Renal pelvis (tissue), 4 donors: ENCODE measurements around the gene ASTN2. TPM values are rescaled to one million over a fixed set of nuclear protein-coding genes. Genes with fewer than 3 reads are reported as not detected.

Experiments
- DNase-seq: peaks from one replicate; pipeline ENCODE4 v3.0.0-alpha.2; 2013
- polyA plus RNA-seq, 3 donors: library from polyadenylated mRNA; unstranded; fragments of 120-200 nt; gene quantifications; one replicate each; pipeline ENCODE4 v1.2.1, GENCODE V29; 2013; ENCODE audit not compliant: insufficient read length in 3 of 3

Gene ASTN2
- polyA plus RNA-seq, 3 donors: 14.8 to 16.2 (median 15.9) TPM

DNA sequence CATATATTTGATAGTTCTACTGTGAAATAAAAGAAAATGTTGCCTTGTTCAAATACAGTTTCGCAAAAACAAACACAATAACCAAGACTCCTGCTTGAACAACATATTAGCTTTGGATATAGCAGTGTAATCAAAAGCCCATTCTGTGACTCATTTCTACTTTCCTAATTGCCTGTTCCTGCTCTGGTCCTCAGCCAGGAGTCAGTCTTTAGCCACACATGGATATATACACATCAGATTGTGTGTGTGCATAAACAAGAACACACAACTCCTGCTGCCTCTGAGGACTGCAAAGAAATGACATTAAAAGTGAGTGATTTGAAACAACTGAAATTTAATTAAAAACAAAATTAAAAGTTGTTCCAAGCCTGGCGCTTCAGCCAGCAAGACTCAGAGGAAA is 393.0 kb downstream of the ASTN2 start:
- no peak for DNase-seq

DNA sequence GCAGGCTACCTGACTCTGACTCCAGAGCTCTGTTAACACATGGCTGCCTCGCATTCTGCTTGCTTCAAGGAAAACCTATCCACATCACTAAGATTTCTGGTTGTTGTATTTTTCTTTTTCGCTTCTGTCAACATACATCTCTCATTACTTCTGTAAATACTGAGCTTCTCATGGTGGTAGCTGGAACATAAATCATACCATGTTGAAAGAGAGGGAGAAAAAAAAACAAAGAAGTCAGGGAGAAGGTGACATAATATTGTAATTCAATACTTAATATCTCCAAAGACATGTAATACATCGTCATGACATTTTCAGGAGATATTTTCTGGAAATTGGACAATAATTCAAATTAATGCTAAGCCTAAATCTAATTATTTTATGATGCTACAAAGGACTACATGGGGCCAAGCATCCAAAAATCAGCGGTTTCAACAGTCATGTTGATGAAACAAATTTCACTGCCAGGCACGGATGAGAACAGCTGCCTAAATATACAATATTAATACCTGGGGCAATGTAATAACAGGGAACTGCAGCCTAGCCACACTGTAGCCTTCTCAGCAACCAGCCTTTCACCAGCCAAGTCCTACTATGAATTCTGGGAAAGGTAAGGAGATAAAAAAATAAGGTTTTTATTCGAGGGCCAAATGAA is 395.8 kb downstream of the ASTN2 start:
- DNase-seq: no peak

- DNase-seq: no peak
Measured at GRCh38 chr9:117017414-117017985, 397.4 kb downstream of the ASTN2 start.

- DNase-seq: no peak
Measured at GRCh38 chr9:117014061-117014460, 400.8 kb downstream of the ASTN2 start.

- no peak for DNase-seq
Measured at GRCh38 chr9:117013440-117013995, 401.3 kb downstream of the ASTN2 start.

GRCh38 chr9:117010061-117010460 is 404.8 kb downstream of the ASTN2 start:
- no peak for DNase-seq

GRCh38 chr9:117008876-117009275 is 406.0 kb downstream of the ASTN2 start:
- DNase-seq: no peak

DNA sequence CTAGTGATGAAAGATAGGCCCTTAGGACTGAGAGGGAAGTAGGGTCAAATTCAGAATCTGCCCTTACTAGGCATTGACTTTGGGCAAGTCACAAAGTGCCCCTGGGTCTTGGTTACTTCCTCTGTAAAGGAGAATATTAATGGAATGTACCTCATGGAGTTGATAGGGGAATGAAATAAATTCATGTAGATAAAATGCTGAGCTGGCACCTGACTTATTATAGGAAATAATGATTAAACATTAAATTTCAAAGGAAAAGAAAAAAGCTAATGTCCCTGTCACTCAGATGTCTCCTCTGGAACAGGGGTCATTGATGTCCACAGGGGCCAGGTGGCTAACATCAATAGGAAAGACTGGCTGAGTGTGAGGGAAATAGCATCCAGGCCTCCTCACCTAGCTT is 406.4 kb downstream of the ASTN2 start:
- DNase-seq: no peak

DNA sequence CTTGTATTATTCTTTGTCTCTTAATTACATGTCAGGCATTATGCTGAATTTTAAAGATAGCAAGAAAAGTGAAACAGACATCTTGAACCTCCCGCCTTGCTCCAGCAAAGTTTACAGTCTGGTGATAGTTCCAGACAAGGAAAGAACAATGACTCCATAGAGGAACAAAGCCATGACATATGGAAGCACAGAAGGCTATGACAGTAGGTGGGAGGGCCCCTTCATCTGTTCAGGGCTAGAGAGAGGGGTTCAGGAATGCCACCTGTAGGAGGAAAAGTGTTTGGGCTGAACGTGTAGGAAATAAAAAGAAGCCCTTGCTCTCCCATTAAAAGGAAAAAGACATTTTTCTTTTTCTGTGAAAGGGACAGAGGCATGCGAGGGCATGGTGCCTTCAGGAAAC is 412.2 kb downstream of the ASTN2 start:
- DNase-seq: no peak

DNA sequence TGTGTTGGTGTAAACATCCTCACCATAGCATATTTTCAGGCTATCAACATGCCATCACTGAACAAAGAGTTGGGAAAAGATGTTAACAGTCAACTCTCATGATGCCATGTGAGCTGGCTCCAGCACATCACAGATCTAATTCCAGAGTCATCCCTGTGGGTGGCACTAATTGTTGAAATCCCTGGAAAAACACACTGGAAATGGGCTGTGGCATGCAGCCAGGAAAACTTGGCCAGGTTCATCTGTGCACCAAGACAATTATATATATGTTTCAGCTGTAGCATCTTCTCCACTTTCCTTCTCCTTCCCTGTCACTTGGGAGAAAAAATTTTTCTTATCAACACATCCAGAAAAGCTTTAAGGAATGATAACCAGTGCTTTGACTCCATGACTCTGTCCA is 414.0 kb downstream of the ASTN2 start:
- no peak for DNase-seq

- no peak for DNase-seq
Measured at GRCh38 chr9:117000196-117000723, 414.6 kb downstream of the ASTN2 start.

GRCh38 chr9:116998305-116998704 is 416.6 kb downstream of the ASTN2 start:
- peak; percentile 51 for DNase-seq

DNA sequence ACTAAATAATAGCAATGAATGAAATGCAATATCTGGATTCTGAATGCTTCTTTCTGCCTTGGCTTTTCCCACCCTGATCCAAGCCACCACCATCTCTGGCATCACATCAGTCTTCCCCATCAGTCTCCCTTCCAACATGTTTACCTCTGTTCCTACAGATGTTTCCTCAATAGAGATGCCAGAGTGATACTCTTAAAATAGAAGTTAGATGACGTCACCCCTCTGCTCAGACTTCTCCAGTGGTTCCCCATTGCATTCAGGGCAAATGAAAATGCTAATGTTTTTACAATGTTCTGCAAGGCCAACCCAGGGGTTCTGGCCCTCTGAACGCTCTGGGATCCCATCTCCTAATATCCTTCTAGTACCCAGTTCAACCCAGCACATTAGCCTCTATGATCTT is 422.0 kb downstream of the ASTN2 start:
- no peak for DNase-seq

GRCh38 chr9:116991051-116991450 is 423.8 kb downstream of the ASTN2 start:
- no peak for DNase-seq

- no peak for DNase-seq
Measured at GRCh38 chr9:116990592-116990991, 424.3 kb downstream of the ASTN2 start.

DNA sequence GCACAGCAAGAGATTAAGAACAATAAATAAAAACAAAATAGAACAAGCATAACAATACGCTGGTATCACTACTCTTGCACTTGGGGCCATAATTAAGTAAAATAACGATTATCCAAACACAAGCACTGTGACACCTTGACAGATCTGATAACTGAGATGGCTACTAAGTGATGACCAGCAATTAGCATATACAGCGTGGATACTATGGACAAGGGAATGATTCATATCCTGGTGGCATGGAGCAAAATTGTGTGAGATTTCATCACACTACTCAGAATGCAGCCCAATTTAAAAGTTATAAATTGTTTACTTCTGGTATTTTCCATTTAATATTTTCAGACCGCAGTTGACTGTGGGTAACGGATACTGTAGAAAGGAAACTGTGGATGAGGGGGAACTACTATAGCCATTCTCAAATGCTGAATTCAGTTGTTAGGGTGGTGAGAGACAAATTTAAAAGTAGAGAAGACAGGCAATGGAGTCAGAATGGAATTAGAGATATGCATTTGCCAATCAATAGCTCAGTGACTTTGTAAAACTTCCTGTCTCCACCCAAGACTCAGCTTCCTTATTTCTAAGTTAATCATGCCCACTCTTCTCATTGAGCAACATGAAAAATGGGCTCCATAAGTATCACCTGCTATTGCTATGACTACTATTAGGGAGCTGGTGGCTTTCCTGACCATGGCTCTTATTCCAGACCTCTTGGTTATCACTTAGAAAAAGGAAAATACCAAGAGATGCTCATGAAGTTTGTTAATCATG is 427.0 kb downstream of the ASTN2 start:
- no peak for DNase-seq

- no peak for DNase-seq
Measured at GRCh38 chr9:116986015-116986414, 428.8 kb downstream of the ASTN2 start.

- DNase-seq: no peak
Measured at GRCh38 chr9:116985596-116985995, 429.3 kb downstream of the ASTN2 start.

GRCh38 chr9:116984111-116984510 is 430.7 kb downstream of the ASTN2 start:
- DNase-seq: no peak

- no peak for DNase-seq
Measured at GRCh38 chr9:116980582-116981120, 434.2 kb downstream of the ASTN2 start.

GRCh38 chr9:116979456-116979855 is 435.4 kb downstream of the ASTN2 start:
- DNase-seq: peak; percentile 9

- DNase-seq: no peak
Measured at GRCh38 chr9:116978155-116978554, 436.7 kb downstream of the ASTN2 start.
